Activated CD4-positive, alpha-beta T cell treated with anti-CD3 and anti-CD28 coated beads, Interleukin-2, amount 50 U/mL, for 16 hours (primary cell): ENCODE data around the gene TMEM232.
"Not testable (repeated sequence)": the region's sequence is repeated elsewhere in the genome, so short reads cannot be mapped to it uniquely, and the experiment has no call there.

ENCODE experiments used
- DNase-seq: peaks from one replicate; pipeline ENCODE4 v3.0.0-alpha.2; 2020

TMEM232 gene

GRCh38 chr5:110618941-110619340 lies 107.5 kb downstream of the TMEM232 start:
- no peak for DNase-seq

GRCh38 chr5:110616009-110616408 lies 110.5 kb downstream of the TMEM232 start:
- no peak for DNase-seq

GRCh38 chr5:110612794-110613247 lies 113.7 kb downstream of the TMEM232 start:
- no peak for DNase-seq

GRCh38 chr5:110611817-110612216 lies 114.7 kb downstream of the TMEM232 start:
- DNase-seq: no peak

DNA sequence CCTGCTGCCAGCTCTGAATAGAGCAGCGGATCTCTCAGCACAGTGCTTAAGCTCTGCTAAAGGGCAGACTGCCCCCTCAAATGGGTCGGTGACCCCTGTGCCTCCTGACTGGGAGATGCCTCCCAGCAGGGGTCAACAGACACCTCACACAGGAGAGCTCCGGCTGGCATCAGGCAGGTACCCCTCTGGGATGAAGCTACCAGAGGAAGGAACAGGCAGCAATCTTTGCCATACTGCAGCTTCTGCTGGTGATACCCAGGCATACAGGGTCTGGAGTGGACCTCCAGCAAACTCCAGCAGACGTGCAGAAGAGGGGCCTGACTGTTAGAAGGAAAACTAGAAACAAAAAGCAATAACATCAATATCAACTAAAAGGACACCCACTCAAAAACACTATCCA lies 131.6 kb downstream of the TMEM232 start:
- DNase-seq: no peak

DNA sequence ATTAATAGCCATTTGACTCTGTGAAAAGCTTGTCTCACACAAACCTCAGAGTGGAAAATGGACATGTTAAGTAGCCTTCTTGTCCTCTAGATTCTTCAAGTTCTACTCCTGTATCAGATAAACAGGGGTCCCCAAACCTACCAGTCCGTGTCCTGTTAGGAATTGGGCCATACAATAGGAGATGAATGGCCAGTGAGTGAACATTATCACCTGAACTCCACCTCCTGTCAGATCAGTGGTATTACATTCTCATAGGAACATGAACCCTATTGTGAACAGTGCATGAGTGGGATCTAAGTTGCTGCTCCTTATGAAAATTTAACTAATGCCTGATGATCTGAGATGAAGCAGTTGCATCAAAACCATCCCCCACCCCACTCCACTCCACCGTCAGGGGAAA lies 136.3 kb downstream of the TMEM232 start:
- DNase-seq: peak; percentile 0

- no peak for DNase-seq
These were observed 138.0 kb downstream of the TMEM232 start for GRCh38 chr5:110588286-110588980.

DNA sequence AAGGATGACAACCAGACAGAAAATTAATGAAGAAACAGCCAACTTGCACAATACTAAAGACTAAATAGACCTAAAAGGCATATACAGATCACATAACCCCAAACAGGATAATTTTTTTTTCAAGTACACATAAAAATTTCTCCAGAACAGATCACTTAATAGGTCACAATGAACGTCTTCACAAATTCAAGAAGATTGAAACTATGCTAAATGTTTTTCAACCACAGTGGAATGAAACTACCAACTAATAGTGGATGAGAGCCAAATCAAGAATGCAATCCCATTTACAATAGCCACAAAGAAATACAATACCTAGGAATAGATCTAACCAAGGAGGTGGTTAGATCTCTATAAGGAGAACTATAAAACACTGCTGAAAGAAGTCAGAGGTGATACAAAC lies 145.8 kb downstream of the TMEM232 start:
- DNase-seq: no peak

DNA sequence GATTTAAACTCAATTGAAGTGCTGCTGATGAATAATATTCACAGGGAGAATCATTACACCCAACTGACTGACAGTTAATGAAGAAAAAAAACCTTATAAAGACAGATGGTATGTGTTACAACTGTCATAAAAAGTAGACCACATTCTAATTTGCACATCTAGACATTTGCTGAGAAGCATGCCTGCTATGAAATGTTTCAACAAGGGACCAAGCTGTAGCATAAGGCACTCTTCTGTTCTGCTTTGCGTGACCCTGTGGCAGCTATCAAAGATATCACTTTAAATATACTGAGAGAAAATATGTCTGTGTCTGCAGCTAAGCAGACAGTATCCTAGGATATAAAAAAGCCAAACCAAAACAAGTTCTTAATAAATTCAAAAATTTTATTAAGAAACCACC lies 153.7 kb downstream of the TMEM232 start:
- no peak for DNase-seq

DNA sequence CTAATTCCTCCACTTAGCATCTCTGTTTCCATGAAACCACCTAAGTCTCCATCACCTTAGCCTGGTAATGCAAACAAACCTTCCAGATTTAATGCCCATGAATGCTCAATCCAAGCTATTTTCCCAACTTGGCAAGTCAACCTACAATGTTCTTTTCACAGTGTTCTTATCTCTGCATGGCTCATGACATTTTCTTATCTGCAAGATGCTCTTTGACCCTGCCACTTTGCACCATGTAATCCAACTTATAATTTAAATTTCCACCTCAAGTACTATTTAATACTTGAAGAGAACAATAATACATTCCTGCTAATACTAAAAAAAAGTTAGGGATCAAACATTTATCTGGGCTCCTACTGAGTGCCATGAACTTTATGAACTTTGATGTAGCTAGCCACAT lies 164.3 kb downstream of the TMEM232 start:
- no peak for DNase-seq

GRCh38 chr5:110561510-110561909 lies 165.0 kb downstream of the TMEM232 start:
- no peak for DNase-seq

- DNase-seq: no peak
These were observed 177.2 kb downstream of the TMEM232 start for GRCh38 chr5:110549301-110549700.

GRCh38 chr5:110548171-110548570 lies 178.3 kb downstream of the TMEM232 start:
- DNase-seq: no peak

- no peak for DNase-seq
These were observed 179.0 kb downstream of the TMEM232 start for GRCh38 chr5:110547495-110547894.

- DNase-seq: no peak
These were observed 180.8 kb downstream of the TMEM232 start for GRCh38 chr5:110545716-110546115.

GRCh38 chr5:110544603-110545002 lies 181.9 kb downstream of the TMEM232 start:
- DNase-seq: no peak

DNA sequence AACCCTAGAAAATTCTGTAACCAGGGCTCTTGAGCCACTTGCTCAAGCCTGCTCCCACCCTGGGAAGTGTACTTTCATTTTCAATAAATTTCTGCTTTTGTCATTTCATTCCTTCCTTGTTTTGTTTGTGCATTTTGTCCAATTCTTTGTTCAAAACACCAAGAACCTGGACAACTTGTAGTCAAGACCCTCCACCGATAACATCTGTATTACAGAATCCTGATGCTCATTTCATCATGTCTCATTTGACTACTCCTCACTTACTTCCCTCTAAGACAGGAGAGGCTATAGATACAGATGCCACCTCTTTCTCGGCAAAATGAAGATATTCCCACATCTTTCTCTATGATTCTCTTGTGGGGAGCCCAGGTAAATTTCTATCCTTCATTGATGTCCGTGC lies 183.5 kb downstream of the TMEM232 start:
- no peak for DNase-seq

DNA sequence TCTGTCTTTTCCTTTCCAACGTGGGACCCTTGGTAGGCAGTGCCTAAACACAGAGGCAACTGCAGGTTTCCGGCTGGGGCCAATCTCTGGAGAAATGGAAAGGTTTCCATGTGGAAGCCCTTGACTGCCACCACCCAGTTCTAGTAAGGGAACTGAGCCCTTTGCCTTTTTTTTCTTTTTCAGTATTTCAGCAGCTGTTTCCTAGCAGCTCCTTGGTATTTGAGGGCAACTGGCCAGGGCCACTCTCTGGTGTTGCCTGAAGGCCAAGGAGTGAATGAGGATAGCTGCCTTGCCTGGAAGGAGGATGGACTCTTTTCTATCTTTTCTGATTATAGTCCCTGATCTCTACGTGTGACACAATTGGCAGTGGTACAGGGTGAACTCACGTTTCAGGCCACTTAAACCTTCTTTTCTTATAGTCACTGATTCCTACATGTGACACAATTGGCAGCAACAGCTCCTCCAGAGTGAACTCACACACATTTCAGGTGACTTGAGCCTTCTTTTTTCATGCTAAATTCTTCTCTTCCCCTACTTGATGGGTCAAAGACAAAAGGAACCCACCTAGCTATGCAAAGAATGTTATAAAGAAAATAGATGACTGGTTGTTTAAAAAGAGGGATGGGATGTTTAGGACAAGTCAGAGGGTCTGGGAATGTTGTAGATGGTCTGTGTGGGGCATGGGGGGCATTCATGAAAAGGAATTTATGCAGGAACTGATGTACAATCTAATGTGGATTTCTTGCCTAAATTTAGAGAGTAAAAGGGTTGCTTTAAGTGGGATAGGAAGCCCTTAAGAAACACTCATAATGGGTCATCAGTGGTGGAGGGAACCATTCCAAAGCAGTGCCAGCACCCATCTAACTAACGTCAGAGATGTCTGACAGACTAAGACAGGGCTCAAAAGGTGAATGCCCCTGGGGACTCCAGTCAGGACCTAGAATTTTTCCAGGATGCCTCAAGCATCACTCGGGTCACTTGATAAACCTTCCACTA lies 190.1 kb downstream of the TMEM232 start:
- no peak for DNase-seq

DNA sequence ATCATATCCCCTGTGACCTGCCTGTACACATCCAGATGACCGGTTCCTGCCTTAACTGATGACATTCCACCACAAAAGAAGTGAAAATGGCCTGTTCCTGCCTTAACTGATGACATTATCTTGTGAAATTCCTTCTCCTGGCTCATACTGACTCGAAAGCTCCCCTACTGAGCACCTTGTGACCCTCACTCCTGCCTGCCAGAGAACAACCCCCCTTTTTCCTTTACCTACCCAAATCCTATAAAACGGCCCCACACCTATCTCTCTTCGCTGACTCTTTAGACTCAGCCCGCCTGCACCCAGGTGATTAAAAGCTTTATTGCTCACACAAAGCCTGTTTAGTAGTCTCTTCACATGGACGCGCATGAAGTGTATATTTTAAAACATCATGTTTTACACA lies 191.3 kb downstream of the TMEM232 start:
- not testable (repeated sequence) for DNase-seq

- no peak for DNase-seq
These were observed 200.7 kb downstream of the TMEM232 start for GRCh38 chr5:110525762-110526161.

GRCh38 chr5:110517396-110517795 lies 209.1 kb downstream of the TMEM232 start:
- DNase-seq: no peak

GRCh38 chr5:110514030-110514429 lies 212.4 kb downstream of the TMEM232 start:
- no peak for DNase-seq

DNA sequence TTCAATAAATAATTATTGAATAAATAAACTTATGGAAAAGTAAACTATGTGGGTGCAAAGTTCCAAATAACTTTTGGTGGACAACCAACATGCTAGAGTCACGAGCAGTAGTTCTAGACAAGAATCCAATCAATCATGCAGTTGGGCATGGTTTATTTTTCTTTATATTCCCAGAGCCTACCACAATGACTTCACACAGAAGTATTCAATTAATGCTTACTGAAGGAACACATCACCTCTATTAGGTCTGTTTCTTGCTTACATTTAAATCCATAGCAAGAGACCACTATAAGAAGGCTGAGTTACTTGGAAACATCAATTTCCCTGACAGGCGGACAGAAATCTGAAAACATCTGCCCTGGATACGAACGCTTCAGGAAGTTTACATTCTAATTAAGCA lies 214.2 kb downstream of the TMEM232 start:
- DNase-seq: no peak

DNA sequence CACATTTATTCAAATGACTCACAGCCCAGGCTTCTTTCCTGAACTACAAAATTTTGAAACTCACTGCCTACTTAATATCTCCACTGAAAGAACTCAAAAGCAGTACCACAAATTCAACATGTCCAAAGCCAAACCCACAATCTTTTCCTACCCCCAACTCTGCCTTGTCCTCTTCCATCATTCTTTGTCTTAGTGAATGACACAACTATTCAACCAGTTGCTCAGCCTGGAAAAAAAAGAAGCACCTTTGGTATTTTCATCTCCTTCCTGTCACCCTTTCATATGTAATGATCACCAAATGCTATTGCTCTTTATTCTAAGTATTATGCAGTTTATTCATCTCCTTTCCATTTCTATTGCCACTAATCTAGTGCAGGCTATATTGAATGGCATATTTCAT lies 216.3 kb downstream of the TMEM232 start:
- no peak for DNase-seq
